ENCODE results near the gene MRFAP1. TPM values are rescaled to one million over a fixed set of nuclear protein-coding genes. Genes with fewer than 3 reads are reported as not detected.
A peak's percentile ranks its signal among the peaks of the same experiment; 100 is the strongest.

Gene MRFAP1
- total RNA-seq, 1 donor from 2014 or later = 293 TPM

GRCh38 chr4:6632125-6632524 lies 8.4 kb upstream of the MRFAP1 start:
- DNase-seq (ENCODE audit: extremely low spot score, unreplicated experiment) = no peak
- H3K36me3 Mint-ChIP-seq = no peaks in the 10 kb centered on the region
- no peaks in the 10 kb centered on the region for H3K27me3 Mint-ChIP-seq
- TF ChIP-seq CTCF (conservative IDR thresholded peaks at IDR 0.05) = no peak
- H3K9me3 Mint-ChIP-seq = no peaks in the 10 kb centered on the region
- H3K27ac Mint-ChIP-seq = peak overlapping the region; percentile 21
- H3K4me3 Mint-ChIP-seq = no peak overlapping the region
- peaks cover 10% of the 10 kb centered on the region for H3K4me1 Mint-ChIP-seq (ENCODE audit: unreplicated experiment)

GRCh38 chr4:6633091-6633906 lies 7.2 kb upstream of the MRFAP1 start:
- TF ChIP-seq CTCF (conservative IDR thresholded peaks at IDR 0.05) = no peak
- Mint-ChIP-seq H3K27ac (peak overlapping the region; percentile 59), H3K27me3 (no peaks in the 10 kb centered on the region), H3K4me1 (ENCODE audit: unreplicated experiment) (peaks cover 10% of the 10 kb centered on the region), H3K36me3 (no peaks in the 10 kb centered on the region), H3K4me3 (peak overlapping the region; percentile 2), H3K9me3 (no peaks in the 10 kb centered on the region)
- DNase-seq (ENCODE audit: extremely low spot score, unreplicated experiment) = no peak

GRCh38 chr4:6634746-6635145 lies 5.7 kb upstream of the MRFAP1 start:
- Mint-ChIP-seq H3K27me3 (no peaks in the 10 kb centered on the region), H3K36me3 (no peaks in the 10 kb centered on the region), H3K27ac (no peak overlapping the region), H3K4me3 (no peak overlapping the region), H3K4me1 (ENCODE audit: unreplicated experiment) (peaks cover 10% of the 10 kb centered on the region), H3K9me3 (no peaks in the 10 kb centered on the region)
- DNase-seq (ENCODE audit: extremely low spot score, unreplicated experiment) = no peak
- TF ChIP-seq CTCF (conservative IDR thresholded peaks at IDR 0.05) = no peak

GRCh38 chr4:6639137-6639680 lies 1.3 kb upstream of the MRFAP1 start:
- DNase-seq (ENCODE audit: extremely low spot score, unreplicated experiment) = no peak
- peaks cover 12% of the 10 kb centered on the region for H3K4me1 Mint-ChIP-seq (ENCODE audit: unreplicated experiment)
- H3K27me3 Mint-ChIP-seq = no peaks in the 10 kb centered on the region
- no peaks in the 10 kb centered on the region for H3K9me3 Mint-ChIP-seq
- no peak overlapping the region for H3K27ac Mint-ChIP-seq
- TF ChIP-seq CTCF (conservative IDR thresholded peaks at IDR 0.05) = no peak
- peak overlapping the region; percentile 54 for H3K4me3 Mint-ChIP-seq
- peaks cover 30% of the 10 kb centered on the region for H3K36me3 Mint-ChIP-seq

GRCh38 chr4:6641164-6641970 lies 882 bp downstream of the MRFAP1 start:
- Mint-ChIP-seq H3K4me3 (peak overlapping the region; percentile 99), H3K4me1 (ENCODE audit: unreplicated experiment) (peaks cover 12% of the 10 kb centered on the region), H3K27ac (peak overlapping the region; percentile 99), H3K27me3 (no peaks in the 10 kb centered on the region), H3K9me3 (no peaks in the 10 kb centered on the region), H3K36me3 (peaks cover 30% of the 10 kb centered on the region)
- TF ChIP-seq CTCF (conservative IDR thresholded peaks at IDR 0.05) = no peak
- no peak for DNase-seq (ENCODE audit: extremely low spot score, unreplicated experiment)
